Breast epithelium (tissue), 4 donors: ENCODE data around the gene BMPER. TPM values are rescaled to one million over a fixed set of nuclear protein-coding genes. Genes with fewer than 3 reads are reported as not detected.
A peak's percentile ranks its signal among the peaks of the same experiment; 100 is the strongest.

Experiments used
- DNase-seq, 2 donors: peaks; one replicate each; pipeline ENCODE4 v3.0.0-alpha.2; 2019; ENCODE audit warnings: low spot score in 2 of 2
- H3K27ac ChIP-seq, 2 donors: fragments of 200-600 bp; sonication (generic) in 1 of 2; one replicate each; pipeline ENCODE4 v1.5.1; 2016 to 2019; ENCODE audit warnings: mild to moderate bottlenecking in 1 of 2
- H3K27me3 ChIP-seq, 2 donors: fragments of 200-600 bp; sonication (generic) in 1 of 2; one replicate each; pipeline versions ENCODE4 v1.5.1 to v1.6.0; 2017 to 2019; ENCODE audit warnings: control low read depth in 1 of 2, mild to moderate bottlenecking in 1 of 2
- H3K36me3 ChIP-seq: fragments of 200-600 bp; one replicate; pipeline ENCODE4 v1.5.1; 2019
- H3K4me1 ChIP-seq, 2 donors: fragments of 200-600 bp; sonication (generic); one replicate each; pipeline ENCODE4 v1.5.1; 2016 to 2019; ENCODE audit warnings: control low read depth in 1 of 2
- H3K4me3 ChIP-seq, 3 donors: fragments of 200-600 bp; sonication (generic); 1 replicate in 2 of 3; 2 replicates in 1 of 3; pipeline ENCODE4 v1.5.1; 2016 to 2019; ENCODE audit warnings: mild to moderate bottlenecking in 3 of 3, moderate library complexity in 2 of 3
- H3K9me3 ChIP-seq, 2 donors: fragments of 200-600 bp; sonication (generic) in 1 of 2; one replicate each; pipeline ENCODE4 v1.5.1; 2016 to 2019; ENCODE audit warnings: control low read depth in 1 of 2
- CTCF ChIP-seq, 3 donors: fragments of 450-650 bp; IDR thresholded peaks; one replicate each; pipeline ENCODE4 v1.5.1; 2016 to 2017; ENCODE audit warnings: antibody characterized with exemption in 3 of 3, mild to moderate bottlenecking in 3 of 3, moderate library complexity in 3 of 3
- POLR2A ChIP-seq: fragments of 450-650 bp; IDR thresholded peaks from one replicate; pipeline ENCODE4 v1.6.1; 2016; ENCODE audit warnings: antibody characterized with exemption, mild to moderate bottlenecking, moderate library complexity
- POLR2AphosphoS5 ChIP-seq, 3 donors: sonication (generic); formaldehyde crosslinking; IDR thresholded peaks; one replicate each; pipeline ENCODE4 v1.6.1; 2017; ENCODE audit warnings: antibody characterized with exemption in 3 of 3
- intact Hi-C: fragments of 100-400 bp; cut with DNase I; formaldehyde crosslinking; loops from one replicate; pipeline ENCODE4 v1.15.1; 2023; ENCODE audit warnings: low total_unique reads
- total RNA-seq, 3 donors: library from RNA; depleted of rRNA; stranded (reverse); fragments of >200 nt; gene quantifications; one replicate each; pipeline ENCODE4 v1.1.0, GENCODE V29; 2016

BMPER gene
- total RNA-seq, 3 donors from 2014 or later, result 1.6 to 6.9 (median 2.0) TPM

- DNase-seq, result no peak
- intact Hi-C loops, result no loop called here
- no peak for TF ChIP-seq POLR2AphosphoS5 (IDR thresholded peaks at IDR 0.05)
- Histone ChIP-seq H3K4me3 (no peak overlapping the region), H3K27ac (peak overlapping the region in 1 of 2 donors; percentile 26), H3K4me1 (no peaks in the 10 kb centered on the region), H3K27me3 (no peaks in the 10 kb centered on the region), H3K9me3 (no peaks in the 10 kb centered on the region), H3K36me3 (no peaks in the 10 kb centered on the region)
Measured at GRCh38 chr7:33876596-33877274, 28.6 kb upstream of the BMPER start.

- Histone ChIP-seq H3K4me3 (no peak overlapping the region), H3K27me3 (no peaks in the 10 kb centered on the region), H3K4me1 (no peaks in the 10 kb centered on the region), H3K36me3 (no peaks in the 10 kb centered on the region), H3K9me3 (no peaks in the 10 kb centered on the region), H3K27ac (no peak overlapping the region)
- no peak for TF ChIP-seq POLR2A
- no peak for TF ChIP-seq POLR2AphosphoS5 (IDR thresholded peaks at IDR 0.05)
- TF ChIP-seq CTCF (IDR thresholded peaks at IDR 0.05), result no peak
- no peak for DNase-seq
- intact Hi-C loops, result no loop called here
Measured at GRCh38 chr7:33880787-33881186, 24.6 kb upstream of the BMPER start.

- H3K27ac ChIP-seq, result peak overlapping the region in 1 of 2 donors; percentile 32
- no peaks in the 10 kb centered on the region for H3K27me3 ChIP-seq
- no peaks in the 10 kb centered on the region for H3K36me3 ChIP-seq
- no peaks in the 10 kb centered on the region for H3K9me3 ChIP-seq
- intact Hi-C loops, result no loop called here
- no peak for TF ChIP-seq POLR2AphosphoS5 (IDR thresholded peaks at IDR 0.05)
- no peak for TF ChIP-seq POLR2A
- TF ChIP-seq CTCF (IDR thresholded peaks at IDR 0.05), result no peak
- no peaks in the 10 kb centered on the region for H3K4me1 ChIP-seq
- no peak for DNase-seq
- no peak overlapping the region for H3K4me3 ChIP-seq
Measured at GRCh38 chr7:33881316-33881715, 24.0 kb upstream of the BMPER start.

- H3K27ac ChIP-seq, result peak overlapping the region in 1 of 2 donors; percentile 32
- intact Hi-C loops, result no loop called here
- TF ChIP-seq POLR2AphosphoS5 (IDR thresholded peaks at IDR 0.05) (peak in 1 of 3 donors; percentile 70), POLR2A (no peak), CTCF (IDR thresholded peaks at IDR 0.05) (no peak)
- no peaks in the 10 kb centered on the region for H3K4me1 ChIP-seq
- H3K9me3 ChIP-seq, result no peaks in the 10 kb centered on the region
- no peaks in the 10 kb centered on the region for H3K36me3 ChIP-seq
- no peak for DNase-seq
- H3K27me3 ChIP-seq, result no peaks in the 10 kb centered on the region
- H3K4me3 ChIP-seq, result no peak overlapping the region
Measured at GRCh38 chr7:33882040-33882837, 23.1 kb upstream of the BMPER start.

GRCh38 chr7:33882950-33883670, 22.2 kb upstream of the BMPER start:
- H3K36me3 ChIP-seq, result no peaks in the 10 kb centered on the region
- TF ChIP-seq POLR2AphosphoS5 (IDR thresholded peaks at IDR 0.05), result no peak
- no peak for TF ChIP-seq POLR2A
- no peak for TF ChIP-seq CTCF (IDR thresholded peaks at IDR 0.05)
- DNase-seq, result no peak
- H3K4me3 ChIP-seq, result no peak overlapping the region
- no peaks in the 10 kb centered on the region for H3K9me3 ChIP-seq
- intact Hi-C loops, result no loop called here
- peak overlapping the region in 1 of 2 donors; percentile 9 for H3K27ac ChIP-seq
- H3K27me3 ChIP-seq, result no peaks in the 10 kb centered on the region
- no peaks in the 10 kb centered on the region for H3K4me1 ChIP-seq
